NCI-H2029 treated with DMSO at 0.1 percent for 48 hours (cell line): ENCODE data around the gene GP9.
"Not testable (repeated sequence)": the region's sequence is repeated elsewhere in the genome, so short reads cannot be mapped to it uniquely, and the experiment has no call there.

Experiments used
- DNase-seq: peaks from one replicate; lab custom pipeline; 2025; lab: John Stamatoyannopoulos, UW

GP9 gene

GRCh38 chr3:129111076-129111780 lies 50.6 kb downstream of the GP9 start:
- DNase-seq: not testable (repeated sequence)
